ENCODE results near the gene MRPL17. TPM values are rescaled to one million over a fixed set of nuclear protein-coding genes. Genes with fewer than 3 reads are reported as not detected.

Gene MRPL17
- polyA plus RNA-seq, 3 donors, result 8.0 to 14.0 (median 12.8) TPM

DNA sequence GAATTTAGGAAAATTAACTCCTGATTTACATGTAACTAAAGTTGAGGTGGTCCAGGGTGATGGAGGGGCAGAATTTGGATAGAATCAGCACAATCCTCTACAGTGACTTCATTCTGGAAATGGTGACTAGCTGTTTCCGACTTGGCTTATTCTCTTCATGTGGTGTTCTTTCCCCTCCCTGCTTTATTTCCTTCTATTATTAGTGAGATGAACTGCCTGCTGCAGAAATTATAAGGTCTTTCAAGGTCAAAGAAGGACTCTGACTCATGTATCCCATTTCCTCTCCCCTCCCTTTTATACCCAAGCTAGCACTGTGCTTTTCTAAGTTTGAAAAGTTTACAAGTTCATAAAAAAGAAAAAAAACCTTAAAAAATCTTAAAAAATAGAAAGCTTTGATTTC lies 12.2 kb upstream of the MRPL17 start:
- Mint-ChIP-seq H3K4me1 (peaks cover 12% of the 10 kb centered on the region), H3K9me3 (peaks cover 0 to 2% (median 0%) of the 10 kb centered on the region in 7 donors), H3K27ac (no peak overlapping the region), H3K36me3 (peaks cover 0 to 3% of the 10 kb centered on the region in 2 donors), H3K27me3 (ENCODE audit: low read depth in 3 of 3) (peaks cover 1 to 3% (median 2%) of the 10 kb centered on the region in 3 donors), H3K4me3 (no peak overlapping the region)
- H3K9ac ChIP-seq (ENCODE audit: insufficient read depth, low read length, poor library complexity, severe bottlenecking), result no peak overlapping the region
- H3K27me3 ChIP-seq (ENCODE audit: control insufficient read depth in 2 of 2, insufficient read depth in 2 of 2, low read length in 2 of 2), result no peaks in the 10 kb centered on the region
- TF ChIP-seq, protein P1, sequence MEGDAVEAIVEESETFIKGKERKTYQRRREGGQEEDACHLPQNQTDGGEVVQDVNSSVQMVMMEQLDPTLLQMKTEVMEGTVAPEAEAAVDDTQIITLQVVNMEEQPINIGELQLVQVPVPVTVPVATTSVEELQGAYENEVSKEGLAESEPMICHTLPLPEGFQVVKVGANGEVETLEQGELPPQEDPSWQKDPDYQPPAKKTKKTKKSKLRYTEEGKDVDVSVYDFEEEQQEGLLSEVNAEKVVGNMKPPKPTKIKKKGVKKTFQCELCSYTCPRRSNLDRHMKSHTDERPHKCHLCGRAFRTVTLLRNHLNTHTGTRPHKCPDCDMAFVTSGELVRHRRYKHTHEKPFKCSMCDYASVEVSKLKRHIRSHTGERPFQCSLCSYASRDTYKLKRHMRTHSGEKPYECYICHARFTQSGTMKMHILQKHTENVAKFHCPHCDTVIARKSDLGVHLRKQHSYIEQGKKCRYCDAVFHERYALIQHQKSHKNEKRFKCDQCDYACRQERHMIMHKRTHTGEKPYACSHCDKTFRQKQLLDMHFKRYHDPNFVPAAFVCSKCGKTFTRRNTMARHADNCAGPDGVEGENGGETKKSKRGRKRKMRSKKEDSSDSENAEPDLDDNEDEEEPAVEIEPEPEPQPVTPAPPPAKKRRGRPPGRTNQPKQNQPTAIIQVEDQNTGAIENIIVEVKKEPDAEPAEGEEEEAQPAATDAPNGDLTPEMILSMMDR (IDR thresholded peaks at IDR 0.05), result no peak
- H2AFZ ChIP-seq (ENCODE audit: insufficient read depth, low read depth, low read length, poor library complexity, severe bottlenecking), result no peak overlapping the region
- H3K36me3 ChIP-seq (replicated peaks in 1 of 2; ENCODE audit: control insufficient read depth in 1 of 2, insufficient read depth in 2 of 2, low read length in 2 of 2), result no peaks in the 10 kb centered on the region
- no peak overlapping the region for H3K27ac ChIP-seq (ENCODE audit: low read depth in 1 of 2, low read length in 2 of 2)
- no peaks in the 10 kb centered on the region for H3K9me3 ChIP-seq (replicated peaks in 1 of 2; ENCODE audit: control insufficient read depth in 1 of 2, insufficient read depth in 1 of 2, low read length in 2 of 2)
- H3K4me1 ChIP-seq (ENCODE audit: control insufficient read depth in 1 of 2, insufficient read depth in 2 of 2, low read length in 2 of 2), result peaks cover 5 to 6% of the 10 kb centered on the region in 2 donors
- intact Hi-C loops (cut with micrococcal nuclease), result no loop called here
- no peaks in the 10 kb centered on the region for H3K79me2 ChIP-seq (ENCODE audit: insufficient read depth, low read length)
- no peak overlapping the region for H3K4me2 ChIP-seq (replicated peaks; ENCODE audit: extremely low read depth, low read length, poor library complexity, severe bottlenecking)
- H3K4me3 ChIP-seq (replicated peaks in 1 of 3; ENCODE audit: low read depth in 2 of 3, low read length in 3 of 3), result no peak overlapping the region
- no CpG with 5 or more reads among the region's 1 CpG for WGBS (ENCODE audit: insufficient coverage)
- no peaks in the 10 kb centered on the region for H4K20me1 ChIP-seq (ENCODE audit: insufficient read depth, low read length)
- DNase-seq, result no peak

DNA sequence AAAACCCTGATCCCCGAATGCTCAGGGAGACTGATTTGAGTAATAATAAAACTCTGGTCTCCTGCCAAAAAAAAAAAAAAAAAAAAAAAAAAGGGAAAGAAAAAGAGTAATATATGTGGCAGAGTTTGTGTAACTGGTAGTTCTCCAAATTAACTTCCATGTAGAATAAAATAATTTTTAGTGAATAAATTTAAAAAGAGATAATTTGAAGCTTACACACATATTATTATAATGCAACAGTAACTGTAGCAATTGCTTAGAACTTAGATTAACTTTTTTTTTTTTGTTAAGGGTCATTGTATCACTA lies 11.0 kb upstream of the MRPL17 start:
- Histone ChIP-seq H4K20me1 (ENCODE audit: insufficient read depth, low read length) (no peaks in the 10 kb centered on the region), H3K9ac (ENCODE audit: insufficient read depth, low read length, poor library complexity, severe bottlenecking) (no peak overlapping the region), H3K36me3 (replicated peaks in 1 of 2; ENCODE audit: control insufficient read depth in 1 of 2, insufficient read depth in 2 of 2, low read length in 2 of 2) (no peaks in the 10 kb centered on the region), H3K4me3 (replicated peaks in 1 of 3; ENCODE audit: low read depth in 2 of 3, low read length in 3 of 3) (no peak overlapping the region), H3K79me2 (ENCODE audit: insufficient read depth, low read length) (no peaks in the 10 kb centered on the region), H3K4me2 (replicated peaks; ENCODE audit: extremely low read depth, low read length, poor library complexity, severe bottlenecking) (no peak overlapping the region), H3K9me3 (replicated peaks in 1 of 2; ENCODE audit: control insufficient read depth in 1 of 2, insufficient read depth in 1 of 2, low read length in 2 of 2) (no peaks in the 10 kb centered on the region), H3K27me3 (ENCODE audit: control insufficient read depth in 2 of 2, insufficient read depth in 2 of 2, low read length in 2 of 2) (no peaks in the 10 kb centered on the region), H3K27ac (ENCODE audit: low read depth in 1 of 2, low read length in 2 of 2) (no peak overlapping the region), H2AFZ (ENCODE audit: insufficient read depth, low read depth, low read length, poor library complexity, severe bottlenecking) (no peak overlapping the region), H3K4me1 (ENCODE audit: control insufficient read depth in 1 of 2, insufficient read depth in 2 of 2, low read length in 2 of 2) (peaks cover 5 to 6% of the 10 kb centered on the region in 2 donors)
- Mint-ChIP-seq H3K27me3 (ENCODE audit: low read depth in 3 of 3) (peaks cover 1 to 3% (median 2%) of the 10 kb centered on the region in 3 donors), H3K36me3 (peaks cover 0 to 3% of the 10 kb centered on the region in 2 donors), H3K27ac (peak overlapping the region in 1 of 7 donors; percentile 3), H3K4me3 (peak overlapping the region in 1 of 2 donors; percentile 31), H3K9me3 (peaks cover 0 to 2% (median 0%) of the 10 kb centered on the region in 7 donors), H3K4me1 (peaks cover 12% of the 10 kb centered on the region)
- no peak for DNase-seq
- no CpG with 5 or more reads among the region's 1 CpG for WGBS (ENCODE audit: insufficient coverage)
- TF ChIP-seq, protein P1 (IDR thresholded peaks at IDR 0.05), result no peak
- intact Hi-C loops (cut with micrococcal nuclease), result no loop called here

All from CD14-positive monocyte (primary cell).